GM12864 (cell line): Measurements from ENCODE around the gene SMYD5.
A peak's percentile ranks its signal among the peaks of the same experiment; 100 is the strongest.
"Not testable (repeated sequence)": the region's sequence is repeated elsewhere in the genome, so short reads cannot be mapped to it uniquely, and the experiment has no call there.

Source experiments
- DNase-seq: peaks from one replicate; pipeline ENCODE4 v3.0.0-alpha.2; 2011; ENCODE audit warnings: low read depth
- H3K4me3 ChIP-seq: 2 replicates; pipeline ENCODE4 v1.5.1; 2011; ENCODE audit warnings: mild to moderate bottlenecking, low read depth, low read length, control low read depth
- TF ChIP-seq, protein P1 (sequence below): IDR thresholded peaks from 2 replicates; pipeline ENCODE4 v1.5.1; 2011; ENCODE audit warnings: low read depth, mild to moderate bottlenecking, moderate library complexity, low read length, control low read depth, inconsistent platforms; ENCODE audit errors: missing control alignments

The SMYD5 gene

GRCh38 chr2:73260338-73260984, 46.4 kb downstream of the SMYD5 start:
- no peak overlapping the region for H3K4me3 ChIP-seq
- no peak for DNase-seq
- TF ChIP-seq, protein P1, sequence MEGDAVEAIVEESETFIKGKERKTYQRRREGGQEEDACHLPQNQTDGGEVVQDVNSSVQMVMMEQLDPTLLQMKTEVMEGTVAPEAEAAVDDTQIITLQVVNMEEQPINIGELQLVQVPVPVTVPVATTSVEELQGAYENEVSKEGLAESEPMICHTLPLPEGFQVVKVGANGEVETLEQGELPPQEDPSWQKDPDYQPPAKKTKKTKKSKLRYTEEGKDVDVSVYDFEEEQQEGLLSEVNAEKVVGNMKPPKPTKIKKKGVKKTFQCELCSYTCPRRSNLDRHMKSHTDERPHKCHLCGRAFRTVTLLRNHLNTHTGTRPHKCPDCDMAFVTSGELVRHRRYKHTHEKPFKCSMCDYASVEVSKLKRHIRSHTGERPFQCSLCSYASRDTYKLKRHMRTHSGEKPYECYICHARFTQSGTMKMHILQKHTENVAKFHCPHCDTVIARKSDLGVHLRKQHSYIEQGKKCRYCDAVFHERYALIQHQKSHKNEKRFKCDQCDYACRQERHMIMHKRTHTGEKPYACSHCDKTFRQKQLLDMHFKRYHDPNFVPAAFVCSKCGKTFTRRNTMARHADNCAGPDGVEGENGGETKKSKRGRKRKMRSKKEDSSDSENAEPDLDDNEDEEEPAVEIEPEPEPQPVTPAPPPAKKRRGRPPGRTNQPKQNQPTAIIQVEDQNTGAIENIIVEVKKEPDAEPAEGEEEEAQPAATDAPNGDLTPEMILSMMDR = peak; percentile 33

DNA sequence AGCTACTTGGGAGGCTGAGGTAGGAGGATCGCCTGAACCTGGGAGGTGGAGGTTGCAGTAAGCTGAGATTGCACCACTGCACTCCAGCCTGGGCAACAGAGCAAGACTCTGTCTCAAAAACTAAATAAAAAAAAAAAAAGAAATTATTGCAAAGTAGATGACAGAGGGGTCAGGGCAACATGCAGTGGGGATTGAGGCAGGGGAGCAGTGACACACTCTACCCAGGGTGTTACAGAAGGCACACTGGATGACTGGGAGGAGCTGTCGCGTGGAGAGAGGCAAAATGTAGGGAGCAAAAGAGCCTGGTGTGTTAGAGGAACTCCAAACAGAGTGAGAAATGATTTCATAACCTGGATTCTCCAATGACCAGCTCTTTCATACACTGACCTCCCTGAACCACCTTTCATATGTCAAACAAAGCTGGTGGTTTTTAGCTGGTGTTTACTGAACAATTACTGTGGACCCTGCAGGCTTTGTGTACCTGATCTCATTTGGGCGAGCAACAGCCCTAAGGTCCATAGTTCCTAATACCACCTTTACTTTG, 48.1 kb downstream of the SMYD5 start:
- TF ChIP-seq, protein P1 = no peak
- no peak overlapping the region for H3K4me3 ChIP-seq
- DNase-seq = no peak

DNA sequence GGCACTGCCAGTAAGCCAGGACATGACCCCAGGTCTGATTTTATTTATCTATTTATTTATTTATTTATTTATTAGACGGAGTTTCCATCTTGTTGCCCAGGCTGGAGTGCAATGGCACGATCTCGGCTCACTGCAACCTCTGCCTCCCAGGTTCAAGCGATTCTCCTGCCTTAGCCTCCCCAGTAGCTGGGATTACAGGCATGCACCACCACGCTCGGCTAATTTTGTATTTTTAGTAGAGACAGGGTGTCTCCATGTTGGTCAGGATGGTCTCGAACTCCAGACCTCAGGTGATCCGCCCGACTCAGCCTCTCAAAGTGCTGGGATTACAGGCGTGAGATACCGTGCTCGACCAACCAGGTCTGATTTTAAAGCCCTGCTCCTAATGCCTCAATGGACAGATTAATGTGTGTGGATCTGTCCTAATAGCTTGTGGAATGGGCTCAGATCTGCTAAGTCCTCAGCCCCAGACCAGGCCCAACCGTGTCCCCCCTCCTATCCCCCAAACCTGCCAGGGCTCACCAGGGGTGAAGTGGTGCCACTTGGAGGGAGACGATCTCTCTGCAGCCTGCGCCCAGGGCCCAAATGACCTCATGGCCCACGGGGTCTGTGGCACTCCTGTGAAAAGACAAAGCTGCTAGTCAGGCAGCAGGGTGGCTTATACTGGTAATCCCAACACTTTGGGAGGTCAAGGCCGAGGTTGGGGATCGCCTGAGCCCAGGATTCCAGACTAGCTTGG, 48.8 kb downstream of the SMYD5 start:
- DNase-seq, H3K4me3 ChIP-seq: not testable (repeated sequence)

DNA sequence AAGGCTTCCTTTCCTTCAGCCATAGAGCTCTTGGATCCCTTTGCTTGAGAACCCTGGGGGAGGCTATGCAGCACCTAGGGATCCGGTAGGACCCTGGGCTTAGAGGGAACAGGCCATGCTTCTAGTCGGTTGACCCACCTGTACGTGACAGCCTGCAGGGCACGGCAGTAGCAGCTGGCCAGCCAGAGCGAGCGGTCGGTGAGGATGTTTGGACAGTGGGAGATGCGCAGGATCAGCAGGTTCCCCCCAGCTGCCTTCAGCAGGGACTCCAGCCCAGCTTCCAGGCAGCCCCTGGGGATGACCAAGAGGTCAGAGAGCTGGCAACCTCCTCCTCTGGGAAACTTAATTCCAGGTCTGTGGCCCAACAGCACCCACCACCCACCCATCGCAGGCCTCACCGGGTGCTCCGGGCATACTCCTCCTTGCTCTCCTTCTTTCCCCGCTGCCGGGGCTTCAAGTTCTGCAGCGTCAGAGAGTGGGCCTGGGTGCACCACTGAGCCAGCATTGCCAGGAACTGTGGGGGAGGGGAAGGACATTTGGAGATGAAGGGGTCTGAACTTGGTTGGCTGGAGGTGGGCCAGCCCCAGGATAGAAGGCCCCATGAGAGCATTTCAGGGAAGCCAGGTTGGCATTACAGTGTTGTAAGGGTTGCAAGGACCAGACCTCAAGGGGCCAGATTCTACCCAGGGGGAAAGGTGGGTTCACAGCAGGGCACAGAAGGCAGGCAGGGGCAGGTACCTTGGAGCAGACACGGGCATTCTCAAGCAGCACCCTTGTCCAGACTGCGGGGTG, 49.7 kb downstream of the SMYD5 start:
- TF ChIP-seq, protein P1 = no peak
- no peak overlapping the region for H3K4me3 ChIP-seq
- DNase-seq = no peak

GRCh38 chr2:73264332-73264606, 50.2 kb downstream of the SMYD5 start:
- DNase-seq = no peak
- no peak overlapping the region for H3K4me3 ChIP-seq
- TF ChIP-seq, protein P1 = no peak

DNA sequence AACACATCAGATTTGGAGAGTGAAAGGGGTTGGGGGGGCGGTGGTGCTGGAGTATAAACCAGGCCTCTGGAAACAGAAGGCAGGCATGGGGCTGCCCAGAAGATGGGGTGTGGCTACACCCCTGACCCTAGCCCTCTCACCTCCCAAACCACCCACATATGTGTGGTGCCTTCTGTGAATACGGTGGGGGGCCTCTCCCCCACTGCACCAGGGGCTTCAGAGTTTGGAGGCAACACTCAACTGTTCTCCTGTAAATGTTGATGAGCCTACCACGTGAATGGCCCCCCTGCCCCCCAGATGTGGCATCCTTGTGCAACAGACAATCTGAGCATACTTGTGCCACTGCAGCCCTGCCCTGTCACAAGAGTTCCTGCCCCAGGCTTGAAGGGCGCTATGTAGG, 50.7 kb downstream of the SMYD5 start:
- TF ChIP-seq, protein P1 = no peak
- no peak overlapping the region for H3K4me3 ChIP-seq
- no peak for DNase-seq

GRCh38 chr2:73265298-73266060, 51.4 kb downstream of the SMYD5 start:
- TF ChIP-seq, protein P1 = no peak
- H3K4me3 ChIP-seq = no peak overlapping the region
- DNase-seq = no peak
